SK-N-SH (cell line): ENCODE measurements around the gene CADM2.

Experiments used
- EZH2phosphoT487 ChIP-seq: fragments of 200-600 bp; sonication (generic); IDR thresholded peaks from 2 replicates; pipeline ENCODE4 v1.6.1; 2017; ENCODE audit warnings: low read depth, mixed run types, mild to moderate bottlenecking, antibody characterized with exemption, moderate library complexity, borderline replicate concordance
- POLR2AphosphoS5 ChIP-seq: IDR thresholded peaks from 2 replicates; pipeline ENCODE4 v1.6.1; 2012; ENCODE audit warnings: low read depth, low read length
- SIN3A ChIP-seq: IDR thresholded peaks from 2 replicates; pipeline ENCODE4 v1.6.1; 2012; ENCODE audit warnings: low read depth, mild to moderate bottlenecking, low read length, moderate library complexity, borderline replicate concordance
- SMC3 ChIP-seq: IDR thresholded peaks from 2 replicates; pipeline ENCODE4 v1.6.1; 2012; ENCODE audit warnings: low read depth, low read length, improper control_type of control experiment
- USF2 ChIP-seq: fragments of 150-350 bp; IDR thresholded peaks from 2 replicates; pipeline ENCODE4 v1.6.1; 2017; ENCODE audit warnings: antibody characterized with exemption, low read length, low read depth, borderline replicate concordance

GRCh38 chr3:85482213-85482490 is 523.4 kb downstream of the CADM2 start:
- TF ChIP-seq USF2 (no peak), SMC3 (no peak), POLR2AphosphoS5 (no peak), EZH2phosphoT487 (no peak), SIN3A (no peak)
